ENCODE measurements around the gene HAVCR2. TPM values are rescaled to one million over a fixed set of nuclear protein-coding genes. Genes with fewer than 3 reads are reported as not detected.

Gene HAVCR2
- total and polyA plus RNA-seq, 9 of the 15 experiments (the other 6 are each of a cell fraction or from before 2014, with no cell fraction given) = 0.04 to 0.11 (median 0.06) TPM; not detected in 5

DNA sequence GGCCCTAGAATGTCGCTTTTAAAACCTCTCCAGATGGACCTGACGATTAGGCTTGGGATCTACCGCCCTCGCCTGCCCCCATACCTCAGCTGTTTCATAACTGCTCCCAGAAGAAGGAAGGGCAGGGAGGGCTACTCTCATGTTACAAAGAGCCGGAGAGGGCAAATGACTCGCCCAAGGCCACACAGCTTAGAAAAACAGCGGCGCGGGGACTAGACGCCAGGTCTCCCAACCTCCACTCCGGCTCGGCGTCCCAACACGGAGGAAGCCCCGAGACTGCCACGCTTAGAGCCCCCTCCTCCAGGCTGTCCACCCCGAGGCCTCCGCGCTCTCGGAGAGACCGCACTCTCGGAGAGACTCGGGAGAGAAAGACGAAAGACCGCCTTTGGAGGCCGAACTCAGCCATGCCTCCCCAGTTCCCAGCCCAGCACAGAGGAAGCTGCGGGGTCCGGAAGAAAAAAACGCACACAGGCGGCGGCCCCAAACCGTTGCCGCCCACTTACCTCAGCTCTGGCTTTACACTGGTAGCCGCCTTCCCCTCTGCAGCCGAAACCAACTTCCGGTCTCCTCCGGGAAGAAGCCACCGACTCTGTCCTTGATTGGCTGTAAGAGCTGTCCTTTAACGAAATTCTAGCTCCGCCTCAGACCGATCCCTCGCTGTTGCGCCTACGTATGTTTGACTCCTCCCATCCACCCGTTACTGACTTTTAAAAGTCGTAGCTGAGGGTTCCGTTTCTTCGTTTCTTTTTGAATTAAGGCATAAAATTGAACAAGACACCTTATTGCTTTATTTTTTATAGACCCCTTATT is 33.7 kb upstream of the HAVCR2 start, which contains the start of gene MED7 (continued):
- TF ChIP-seq, protein P1, sequence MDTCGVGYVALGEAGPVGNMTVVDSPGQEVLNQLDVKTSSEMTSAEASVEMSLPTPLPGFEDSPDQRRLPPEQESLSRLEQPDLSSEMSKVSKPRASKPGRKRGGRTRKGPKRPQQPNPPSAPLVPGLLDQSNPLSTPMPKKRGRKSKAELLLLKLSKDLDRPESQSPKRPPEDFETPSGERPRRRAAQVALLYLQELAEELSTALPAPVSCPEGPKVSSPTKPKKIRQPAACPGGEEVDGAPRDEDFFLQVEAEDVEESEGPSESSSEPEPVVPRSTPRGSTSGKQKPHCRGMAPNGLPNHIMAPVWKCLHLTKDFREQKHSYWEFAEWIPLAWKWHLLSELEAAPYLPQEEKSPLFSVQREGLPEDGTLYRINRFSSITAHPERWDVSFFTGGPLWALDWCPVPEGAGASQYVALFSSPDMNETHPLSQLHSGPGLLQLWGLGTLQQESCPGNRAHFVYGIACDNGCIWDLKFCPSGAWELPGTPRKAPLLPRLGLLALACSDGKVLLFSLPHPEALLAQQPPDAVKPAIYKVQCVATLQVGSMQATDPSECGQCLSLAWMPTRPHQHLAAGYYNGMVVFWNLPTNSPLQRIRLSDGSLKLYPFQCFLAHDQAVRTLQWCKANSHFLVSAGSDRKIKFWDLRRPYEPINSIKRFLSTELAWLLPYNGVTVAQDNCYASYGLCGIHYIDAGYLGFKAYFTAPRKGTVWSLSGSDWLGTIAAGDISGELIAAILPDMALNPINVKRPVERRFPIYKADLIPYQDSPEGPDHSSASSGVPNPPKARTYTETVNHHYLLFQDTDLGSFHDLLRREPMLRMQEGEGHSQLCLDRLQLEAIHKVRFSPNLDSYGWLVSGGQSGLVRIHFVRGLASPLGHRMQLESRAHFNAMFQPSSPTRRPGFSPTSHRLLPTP (IDR thresholded peaks at IDR 0.05; ENCODE audit: borderline replicate concordance, extremely low read depth, insufficient read length) = no peak
- TF ChIP-seq XRCC4 (IDR thresholded peaks at IDR 0.05; ENCODE audit: extremely low read depth, insufficient read depth, insufficient read length) (no peak), CCNT2 (IDR thresholded peaks at IDR 0.05; ENCODE audit: borderline replicate concordance, extremely low read depth, insufficient read length, low read depth, low read length) (no peak), ZNF584 (CRISPR knock-in tag; IDR thresholded peaks at IDR 0.05; ENCODE audit: low read depth) (0 out of 2 replicates have a peak, but pooled peaks have one; percentile 39), EHMT2 (IDR thresholded peaks at IDR 0.05) (no peak), ZNF184 (CRISPR knock-in tag; IDR thresholded peaks at IDR 0.05) (no peak), RFX5 (IDR thresholded peaks at IDR 0.05; ENCODE audit: low read depth, low read length) (no peak), ZNF282 (CRISPR knock-in tag; IDR thresholded peaks at IDR 0.05) (no peak), POLR2B (IDR thresholded peaks at IDR 0.05; ENCODE audit: low read depth, partially characterized antibody) (peak; percentile 76), TAF9B (IDR thresholded peaks at IDR 0.05; ENCODE audit: partially characterized antibody) (peak; percentile 77), KLF1 (tag; IDR thresholded peaks at IDR 0.05) (no peak), SRSF1 (IDR thresholded peaks at IDR 0.05; ENCODE audit: low read depth, low read length) (no peak), EP300 (IDR thresholded peaks at IDR 0.05; ENCODE audit: low read length) (peak; percentile 13), FUS (optimal IDR thresholded peaks at IDR 0.05; ENCODE audit: low read depth, low read length) (no peak), FOXJ3 (CRISPR knock-in tag; IDR thresholded peaks at IDR 0.05) (no peak), ETV5 (CRISPR knock-in tag; IDR thresholded peaks at IDR 0.05; ENCODE audit: low read depth) (peak; percentile 78; the same call in 1 of the 2 replicates)
- TF ChIP-seq, protein P2, sequence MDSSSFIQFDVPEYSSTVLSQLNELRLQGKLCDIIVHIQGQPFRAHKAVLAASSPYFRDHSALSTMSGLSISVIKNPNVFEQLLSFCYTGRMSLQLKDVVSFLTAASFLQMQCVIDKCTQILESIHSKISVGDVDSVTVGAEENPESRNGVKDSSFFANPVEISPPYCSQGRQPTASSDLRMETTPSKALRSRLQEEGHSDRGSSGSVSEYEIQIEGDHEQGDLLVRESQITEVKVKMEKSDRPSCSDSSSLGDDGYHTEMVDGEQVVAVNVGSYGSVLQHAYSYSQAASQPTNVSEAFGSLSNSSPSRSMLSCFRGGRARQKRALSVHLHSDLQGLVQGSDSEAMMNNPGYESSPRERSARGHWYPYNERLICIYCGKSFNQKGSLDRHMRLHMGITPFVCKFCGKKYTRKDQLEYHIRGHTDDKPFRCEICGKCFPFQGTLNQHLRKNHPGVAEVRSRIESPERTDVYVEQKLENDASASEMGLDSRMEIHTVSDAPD (CRISPR knock-in tag; IDR thresholded peaks at IDR 0.05) = no peak
- TF ChIP-seq, protein P3, sequence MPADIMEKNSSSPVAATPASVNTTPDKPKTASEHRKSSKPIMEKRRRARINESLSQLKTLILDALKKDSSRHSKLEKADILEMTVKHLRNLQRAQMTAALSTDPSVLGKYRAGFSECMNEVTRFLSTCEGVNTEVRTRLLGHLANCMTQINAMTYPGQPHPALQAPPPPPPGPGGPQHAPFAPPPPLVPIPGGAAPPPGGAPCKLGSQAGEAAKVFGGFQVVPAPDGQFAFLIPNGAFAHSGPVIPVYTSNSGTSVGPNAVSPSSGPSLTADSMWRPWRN (IDR thresholded peaks at IDR 0.05; ENCODE audit: low read depth) = no peak

Data from K562 (cell line).